GM19238 (cell line): ENCODE results near the gene SLC35F2.
"Not testable (repeated sequence)": the region's sequence is repeated elsewhere in the genome, so short reads cannot be mapped to it uniquely, and the experiment has no call there.

Experiments used
- DNase-seq: peaks from one replicate; pipeline ENCODE4 v3.0.0; 2011; ENCODE audit warnings: low spot score; ENCODE audit not compliant: insufficient read length

Gene SLC35F2, protein sequence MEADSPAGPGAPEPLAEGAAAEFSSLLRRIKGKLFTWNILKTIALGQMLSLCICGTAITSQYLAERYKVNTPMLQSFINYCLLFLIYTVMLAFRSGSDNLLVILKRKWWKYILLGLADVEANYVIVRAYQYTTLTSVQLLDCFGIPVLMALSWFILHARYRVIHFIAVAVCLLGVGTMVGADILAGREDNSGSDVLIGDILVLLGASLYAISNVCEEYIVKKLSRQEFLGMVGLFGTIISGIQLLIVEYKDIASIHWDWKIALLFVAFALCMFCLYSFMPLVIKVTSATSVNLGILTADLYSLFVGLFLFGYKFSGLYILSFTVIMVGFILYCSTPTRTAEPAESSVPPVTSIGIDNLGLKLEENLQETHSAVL

DNA sequence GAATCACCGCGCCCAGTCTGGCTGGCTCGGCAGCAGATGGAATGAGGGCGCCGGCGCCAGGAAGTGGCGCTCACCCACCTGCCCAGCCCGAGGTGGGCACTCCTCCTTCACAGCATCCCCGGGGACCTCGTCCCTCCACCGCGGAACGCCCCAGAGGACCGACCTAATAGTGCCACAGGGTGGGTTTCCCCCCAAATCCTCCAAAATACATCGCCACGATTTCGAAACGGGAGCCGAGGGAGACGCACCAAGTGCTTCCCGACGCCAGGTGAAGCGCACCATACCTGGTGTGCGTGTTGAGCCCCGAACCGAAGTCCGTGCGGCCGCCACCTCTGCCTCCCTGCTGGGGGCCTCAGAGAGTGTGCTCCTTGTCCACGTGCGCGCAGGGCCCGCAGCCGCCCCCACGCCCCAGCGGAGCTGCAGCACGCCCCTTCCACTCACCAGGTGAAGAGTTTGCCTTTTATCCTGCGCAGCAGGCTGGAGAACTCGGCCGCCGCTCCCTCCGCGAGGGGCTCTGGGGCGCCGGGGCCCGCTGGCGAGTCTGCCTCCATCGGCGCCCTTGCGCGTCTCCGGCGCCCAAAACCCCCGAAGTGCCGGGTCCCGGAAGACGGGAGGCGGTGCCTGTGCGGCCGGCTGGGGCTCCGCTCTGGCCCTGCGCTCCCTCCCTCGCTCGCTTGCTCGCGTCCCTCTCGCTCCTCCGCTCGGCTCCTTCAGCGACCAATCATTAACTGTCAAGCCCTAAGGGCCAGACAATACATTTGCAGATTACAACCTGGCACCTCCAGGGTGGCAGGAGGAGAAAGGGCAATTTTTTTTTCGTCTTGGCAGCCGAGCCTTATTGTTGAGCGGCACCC is at the start of gene SLC35F2:
TSS of gene SLC35F2 (minus strand) at position 571 of the 854 bp plus-strand sequence. CDS start at position 551, 20 bp downstream.
- peak; percentile 63 for DNase-seq

DNA sequence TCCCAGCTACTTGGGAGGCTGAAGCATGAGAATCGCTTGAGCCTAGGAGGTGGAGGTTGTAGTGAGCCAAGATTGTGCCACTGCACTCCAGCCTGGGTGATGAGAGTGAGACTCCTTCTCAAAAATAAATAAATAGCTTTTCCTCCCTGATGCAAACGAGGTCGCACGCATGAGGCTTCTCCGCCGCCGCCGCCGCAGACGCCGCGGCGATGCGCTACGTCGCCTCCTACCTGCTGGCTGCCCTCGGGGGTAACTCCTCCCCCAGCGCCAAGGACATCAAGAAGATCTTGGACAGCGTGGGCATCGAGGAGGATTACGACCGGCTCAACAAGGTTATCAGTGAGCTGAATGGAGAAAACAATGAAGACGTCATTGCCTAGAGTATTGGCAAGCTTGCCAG is 49.6 kb upstream of the SLC35F2 start:
- no peak for DNase-seq

DNA sequence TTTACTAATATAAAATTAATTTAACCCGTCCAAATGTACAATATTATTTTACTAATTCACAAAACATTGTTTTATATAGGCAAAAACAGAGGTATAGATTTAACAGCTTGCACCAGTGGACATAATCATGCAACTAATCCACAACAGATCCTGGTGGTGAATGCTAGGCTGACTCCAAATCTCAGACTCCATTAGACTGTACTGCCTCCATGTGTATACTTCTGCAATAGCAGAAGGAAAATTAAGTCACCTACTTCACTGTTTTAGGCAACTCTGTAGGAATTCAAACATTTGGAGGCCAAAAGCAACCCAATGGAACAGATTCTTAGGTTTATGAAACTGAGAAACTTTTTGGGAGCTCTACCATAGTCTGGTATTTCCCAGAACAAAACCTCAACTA is 39.7 kb upstream of the SLC35F2 start:
- no peak for DNase-seq

DNA sequence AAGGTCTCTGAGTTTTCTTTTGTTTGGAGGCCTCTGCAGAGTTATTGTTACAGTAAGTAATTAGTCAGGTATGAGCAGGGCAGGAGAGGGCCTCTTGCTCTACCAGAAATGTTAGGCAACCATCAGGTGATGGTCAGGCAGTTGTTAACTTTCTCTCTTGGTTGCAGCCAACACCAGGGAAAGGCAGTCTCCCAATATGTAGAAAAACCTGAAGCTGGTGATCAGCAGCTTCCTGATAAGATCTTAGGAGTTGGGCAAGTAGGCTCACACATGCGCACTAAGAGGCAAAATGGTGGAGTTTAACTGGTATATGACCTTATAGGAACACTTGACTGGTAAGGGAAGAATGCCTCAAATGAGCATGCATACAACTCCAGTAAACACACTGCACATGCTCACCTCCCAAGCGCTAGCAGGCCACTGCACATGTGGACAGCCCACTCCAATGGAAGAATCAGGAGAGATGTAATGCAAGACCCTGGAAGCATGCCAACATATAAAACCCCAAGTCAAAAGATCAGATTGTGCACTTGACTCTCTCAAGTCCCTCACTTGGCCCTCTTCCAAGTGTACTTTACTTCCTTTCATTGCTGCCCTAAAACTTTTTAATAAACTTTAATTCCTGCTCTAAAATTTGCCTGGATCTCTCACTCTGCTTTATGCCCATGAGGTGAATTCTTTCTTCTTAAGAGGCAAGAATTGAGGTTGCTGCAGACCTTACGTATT is 23.7 kb upstream of the SLC35F2 start:
- DNase-seq, result no peak

DNA sequence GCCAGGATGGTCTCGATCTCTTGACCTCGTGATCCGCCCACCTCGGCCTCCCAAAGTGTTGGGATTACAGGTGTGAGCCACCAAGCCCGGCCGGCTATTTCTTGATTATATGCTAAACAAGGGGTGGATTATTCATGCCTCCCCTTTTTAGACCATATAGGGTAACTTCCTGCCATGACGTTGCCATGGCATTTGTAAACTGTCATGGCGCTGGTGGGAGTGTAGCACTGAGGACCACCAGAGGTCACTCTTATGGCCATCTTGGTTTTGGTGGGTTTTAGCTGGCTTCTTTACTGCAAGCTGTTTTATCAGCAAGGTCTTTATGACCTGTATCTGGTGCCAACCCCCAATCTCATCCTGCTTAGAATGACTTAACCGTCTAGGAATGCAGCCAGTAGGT is 22.9 kb upstream of the SLC35F2 start:
- not testable (repeated sequence) for DNase-seq

DNA sequence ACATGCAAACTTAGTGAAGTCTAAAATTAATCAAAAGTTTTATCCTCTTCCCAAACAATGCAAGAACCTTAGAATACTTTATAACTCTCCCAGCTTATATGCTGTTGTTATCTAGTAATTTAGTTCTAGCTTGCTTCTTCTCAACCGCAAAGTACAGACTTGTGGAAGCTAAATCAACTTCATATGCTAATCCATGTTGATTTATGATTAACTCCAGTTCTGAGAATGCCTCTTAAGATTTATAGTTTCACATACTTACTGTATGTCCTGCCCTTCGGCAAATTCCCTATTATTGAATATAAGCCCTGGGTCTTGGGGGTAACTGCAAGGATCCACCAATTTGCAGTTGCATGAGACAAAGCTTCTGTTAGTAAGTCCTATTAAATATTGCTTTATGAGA is 17.6 kb upstream of the SLC35F2 start:
- no peak for DNase-seq

DNA sequence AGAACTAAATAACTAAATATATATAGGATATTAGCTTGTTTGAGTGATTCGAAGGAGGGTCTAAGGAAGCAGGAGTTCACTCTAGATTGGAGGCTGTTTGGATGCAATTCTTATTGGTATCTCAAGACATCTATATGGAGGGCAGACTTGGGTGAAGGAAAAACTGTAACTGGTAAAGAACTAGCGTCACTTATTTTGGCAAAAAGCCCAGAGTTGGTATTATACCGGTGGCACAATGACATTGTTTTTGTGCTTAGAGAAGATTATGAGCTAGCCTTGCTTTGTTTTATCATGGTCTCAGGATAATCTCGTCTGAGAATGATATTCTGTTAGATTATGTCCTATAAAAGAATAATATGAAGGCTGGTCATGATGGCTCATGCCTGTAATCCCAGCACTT is 6.0 kb upstream of the SLC35F2 start:
- no peak for DNase-seq

DNA sequence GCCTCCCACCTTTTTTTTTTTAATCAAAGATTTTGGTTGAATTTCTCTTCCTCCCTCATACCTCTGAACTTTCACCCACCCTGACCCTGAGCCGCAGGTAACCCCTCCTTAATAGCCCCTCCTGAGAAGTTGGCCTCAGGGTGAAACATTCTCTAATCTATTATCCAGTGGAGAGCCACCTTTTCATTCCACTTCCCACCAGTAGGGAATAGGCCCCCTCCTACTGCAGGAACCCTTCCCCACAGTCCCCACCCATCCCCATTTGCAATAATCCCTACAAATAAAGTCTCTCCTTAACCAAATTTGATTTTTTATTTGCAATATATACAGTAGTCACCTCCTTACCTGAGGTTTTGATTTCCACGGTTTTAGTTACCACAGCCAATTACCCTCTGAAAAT is 2.1 kb upstream of the SLC35F2 start:
- DNase-seq, result no peak

DNA sequence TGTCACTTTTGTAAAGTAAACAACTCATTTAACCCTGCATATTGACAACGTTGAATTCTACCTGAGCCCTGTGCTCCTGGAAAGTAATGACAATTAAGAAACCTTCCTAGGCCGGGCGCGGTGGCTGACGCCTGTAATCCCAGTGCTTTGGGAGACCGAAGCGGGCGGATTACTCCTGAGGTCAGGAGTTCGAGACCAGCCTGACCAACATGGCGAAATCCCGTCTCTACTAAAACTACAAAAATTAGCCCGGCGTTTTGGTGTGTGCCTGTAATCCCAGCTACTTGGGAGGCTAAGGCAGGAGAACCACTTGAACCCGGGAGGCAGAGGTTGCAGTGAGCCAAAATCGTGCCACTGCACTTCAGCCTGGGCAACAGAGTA is 1.6 kb upstream of the SLC35F2 start:
- DNase-seq, result not testable (repeated sequence)

DNA sequence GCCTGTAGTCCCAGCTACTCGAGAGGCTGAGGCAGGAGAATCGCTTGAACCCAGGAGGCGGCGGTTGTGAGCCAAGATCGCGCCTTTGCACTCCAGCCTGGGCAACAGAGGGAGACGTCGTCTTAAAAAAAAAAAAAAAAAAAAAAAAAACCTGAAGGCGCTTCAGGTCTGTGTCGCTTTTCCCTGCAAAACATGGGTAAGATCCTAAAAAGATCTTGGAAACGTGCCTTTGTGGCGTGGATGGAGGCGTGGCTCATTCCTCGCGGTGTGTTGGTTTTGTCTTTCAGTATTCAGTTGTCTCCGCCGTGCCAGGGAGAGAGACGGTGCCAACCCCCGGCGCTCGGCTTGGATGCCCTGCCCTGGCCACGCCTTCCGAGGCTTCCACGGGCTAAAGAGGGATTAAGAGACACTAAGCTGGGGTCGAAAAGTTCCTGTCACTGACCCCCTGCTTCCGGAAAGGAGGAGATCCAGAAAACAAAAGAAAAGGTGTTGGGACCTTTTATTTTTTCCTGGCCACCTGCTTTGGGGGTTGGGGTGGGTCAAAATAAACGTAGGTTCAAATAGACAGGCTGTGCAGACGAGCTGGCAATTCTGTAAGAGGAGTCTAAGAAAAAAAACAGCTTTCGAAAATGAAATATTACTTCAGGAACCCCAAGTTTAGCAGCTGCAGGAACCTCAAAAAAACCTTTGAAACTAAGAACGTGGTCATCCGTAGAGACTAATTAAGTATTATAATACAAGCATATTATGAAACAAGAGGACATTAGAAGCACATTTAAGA is 1.1 kb upstream of the SLC35F2 start:
- DNase-seq, result peak; percentile 17

DNA sequence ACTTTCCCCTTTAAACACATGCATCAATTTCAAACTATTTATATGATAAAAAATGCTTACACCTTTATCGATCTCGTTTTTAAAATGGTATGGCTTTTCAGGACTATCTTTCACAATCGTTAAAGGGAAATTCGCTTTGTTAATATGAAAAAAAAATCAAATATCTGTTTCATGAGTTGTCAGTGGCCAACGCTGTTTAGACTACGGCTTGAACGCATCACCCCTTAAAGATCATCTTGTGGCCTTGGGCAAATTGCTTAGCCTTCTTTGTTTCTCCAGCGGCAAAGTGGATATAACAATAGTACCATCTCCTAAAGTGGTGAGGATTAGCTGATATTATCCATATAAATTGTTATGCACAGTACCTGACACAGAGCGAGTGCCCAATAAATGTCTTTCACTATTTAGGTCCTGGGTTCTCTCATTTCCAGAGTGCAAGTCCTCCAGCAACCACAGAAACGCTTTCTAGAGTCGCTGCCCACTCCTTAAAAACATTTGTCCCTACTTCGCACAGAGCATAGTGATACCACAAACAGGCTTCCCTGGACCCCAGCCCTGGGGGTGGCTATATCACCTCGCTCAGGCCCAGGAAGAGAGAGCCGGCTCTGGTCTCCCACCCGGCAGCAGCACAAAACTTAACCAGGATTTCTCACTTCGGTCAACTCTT is 904 bp downstream of the SLC35F2 start:
- DNase-seq, result no peak

DNA sequence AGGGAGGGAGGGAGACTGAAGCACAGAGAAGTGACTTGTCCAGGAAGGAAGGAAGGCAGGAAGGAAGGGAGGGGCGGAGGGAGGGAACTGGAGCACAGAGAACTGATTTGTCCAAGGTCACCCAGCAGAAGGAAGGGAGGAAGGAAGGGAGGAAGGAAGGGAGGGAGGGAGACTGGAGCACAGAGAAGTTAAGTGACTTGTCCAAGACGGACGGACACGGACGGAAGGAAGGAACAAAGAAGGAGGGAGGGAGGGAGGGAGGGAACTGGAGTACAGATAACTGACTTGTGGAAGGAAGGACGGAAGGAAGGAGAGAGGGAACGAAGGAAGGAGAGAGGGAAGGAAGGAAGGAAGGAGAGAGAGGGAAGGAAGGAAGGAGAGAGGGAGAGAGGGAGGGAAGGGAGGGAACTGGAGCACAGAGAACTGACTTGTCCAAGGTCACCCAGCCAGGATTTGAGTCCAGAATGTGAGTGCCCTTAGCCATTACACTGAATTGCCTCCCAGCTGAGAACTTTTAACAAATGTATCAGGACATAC is 1.5 kb downstream of the SLC35F2 start:
- no peak for DNase-seq

DNA sequence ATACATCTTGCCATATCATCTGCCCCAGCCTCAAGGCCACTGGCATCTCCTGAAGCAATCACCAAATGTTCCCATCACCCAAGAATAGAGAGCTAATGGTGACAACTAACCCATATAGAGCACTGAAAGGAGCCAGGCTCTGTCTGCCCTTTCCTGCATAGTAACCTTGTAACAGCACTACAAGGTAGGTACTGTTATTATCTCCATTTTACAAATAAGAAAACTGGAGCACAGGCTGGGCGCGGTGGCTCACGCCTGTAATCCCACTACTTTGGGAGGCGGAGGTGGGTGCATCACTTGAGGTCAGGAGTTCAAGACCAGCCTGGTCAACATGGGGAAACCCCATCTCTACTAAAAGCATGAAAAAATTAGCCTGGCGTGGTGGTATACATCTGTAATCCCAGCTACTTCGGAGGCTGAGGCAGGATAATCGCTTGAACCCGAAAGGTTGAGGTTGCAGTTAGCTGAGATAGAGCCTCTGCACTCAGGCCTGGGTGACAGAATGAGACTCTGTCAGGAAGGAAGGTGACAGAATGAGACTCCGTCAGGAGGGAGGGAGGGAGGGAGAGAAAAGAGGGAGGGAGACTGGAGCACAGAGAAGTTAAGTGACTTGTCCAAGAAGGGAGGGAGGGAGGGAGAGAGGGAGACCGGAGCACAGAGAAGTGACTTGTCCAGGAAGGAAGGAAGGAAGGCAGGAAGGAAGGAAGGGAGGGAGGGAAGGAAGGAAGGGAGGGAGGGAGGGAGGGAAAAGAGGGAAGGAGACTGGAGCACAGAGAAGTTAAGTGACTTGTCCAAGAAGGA is 2.2 kb downstream of the SLC35F2 start:
- no peak for DNase-seq

DNA sequence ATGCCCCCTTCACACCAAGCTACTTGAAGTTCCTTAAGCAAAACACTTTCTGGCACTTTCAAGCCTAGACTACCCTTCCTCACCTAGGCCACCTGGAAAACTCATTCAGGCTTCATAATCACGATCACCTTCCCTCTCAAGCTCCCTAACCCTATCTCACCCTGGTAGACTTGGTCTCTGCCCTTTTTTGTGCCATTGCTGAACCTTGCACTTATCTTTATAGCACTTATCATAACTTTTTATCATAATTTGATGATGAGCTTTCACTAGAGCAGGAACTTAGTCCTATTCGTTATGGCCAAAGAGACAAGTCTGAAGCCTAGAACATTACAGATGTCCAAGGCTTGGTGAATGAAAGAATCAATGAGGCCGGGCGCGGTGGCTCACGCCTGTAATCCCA is 5.5 kb downstream of the SLC35F2 start:
- no peak for DNase-seq

DNA sequence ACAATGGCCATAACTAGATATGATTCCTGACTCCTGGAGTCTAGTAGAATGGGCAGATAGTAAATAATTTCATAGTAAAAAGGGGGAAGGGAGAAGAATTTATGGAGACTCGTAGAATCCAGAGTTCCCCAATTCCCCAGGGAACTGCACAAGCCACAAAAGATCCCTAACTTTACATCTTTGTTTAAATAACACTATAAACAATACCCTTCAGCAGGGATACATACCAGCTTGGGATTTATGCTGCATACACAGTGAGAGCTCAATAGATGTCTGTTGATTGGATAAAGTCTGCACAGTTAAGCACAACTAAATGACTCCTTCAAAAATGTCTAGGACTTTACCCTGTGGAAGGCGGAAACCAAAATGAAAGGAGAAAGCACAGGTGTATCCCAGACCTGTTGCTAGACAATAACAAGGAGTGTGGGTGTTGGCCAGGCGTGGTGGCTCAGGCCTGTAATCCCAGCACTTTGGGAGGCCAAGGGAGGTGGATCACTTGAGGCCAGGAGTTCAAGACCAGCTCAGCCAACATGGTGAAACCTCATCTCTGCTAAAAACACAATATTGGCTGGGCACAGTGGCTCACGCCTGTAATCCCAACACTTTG is 6.8 kb downstream of the SLC35F2 start:
- no peak for DNase-seq

DNA sequence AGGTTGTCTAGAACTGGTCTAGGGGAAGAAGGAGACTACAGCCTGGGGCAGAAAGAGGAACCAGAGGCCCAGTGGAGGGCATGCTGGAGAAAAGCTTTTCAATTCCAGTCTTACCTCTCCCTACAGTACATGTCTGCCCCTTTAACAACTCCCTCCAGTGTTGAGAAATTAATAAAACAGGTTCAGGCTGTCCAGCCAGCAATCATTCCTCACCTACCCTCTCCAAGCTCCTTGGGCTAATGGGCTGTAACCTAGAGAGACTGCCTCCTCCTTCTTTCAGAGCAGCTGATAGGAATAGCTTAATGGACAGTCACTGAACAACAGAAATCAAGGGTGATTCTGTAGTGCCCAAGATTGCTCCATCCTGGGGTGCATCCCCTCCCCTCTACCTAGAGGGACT is 8.8 kb downstream of the SLC35F2 start:
- no peak for DNase-seq

DNA sequence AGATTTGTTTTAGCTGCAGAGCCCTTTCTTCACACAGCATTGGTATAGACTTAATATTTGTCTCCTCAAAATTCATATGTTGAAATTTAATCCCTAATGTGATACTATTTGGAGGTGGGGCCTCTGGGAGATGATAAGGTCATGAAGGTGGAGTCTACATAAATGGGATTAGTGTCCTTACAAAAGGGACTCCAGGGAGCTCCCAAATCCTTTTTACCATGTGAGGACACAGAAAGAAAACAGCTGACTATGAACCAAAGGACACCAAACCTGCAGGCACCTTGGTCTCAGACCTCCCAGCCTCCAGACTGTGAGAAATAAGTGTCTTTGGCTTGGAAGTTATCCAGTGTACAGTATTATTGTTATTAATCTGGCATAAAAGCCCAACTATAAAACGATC is 10.2 kb downstream of the SLC35F2 start:
- DNase-seq, result no peak

DNA sequence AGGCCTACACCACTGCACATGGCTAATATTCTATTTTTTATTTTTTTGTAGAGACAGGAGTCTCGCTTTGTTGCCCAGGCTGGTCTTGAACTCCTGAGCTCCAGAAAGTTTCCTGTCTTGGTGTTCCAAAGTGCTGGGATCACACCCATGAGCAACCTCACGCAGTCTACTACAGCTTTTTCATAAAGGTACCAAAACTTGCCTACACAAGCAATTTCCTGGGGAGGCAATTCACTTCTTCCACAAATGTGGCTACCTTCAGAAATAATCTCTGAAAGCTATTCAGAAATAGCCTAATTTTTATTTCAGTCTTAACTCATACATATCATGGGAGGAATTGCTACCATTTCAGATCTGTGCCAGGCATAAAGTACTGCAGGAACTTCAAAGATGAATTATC is 11.4 kb downstream of the SLC35F2 start:
- no peak for DNase-seq

DNA sequence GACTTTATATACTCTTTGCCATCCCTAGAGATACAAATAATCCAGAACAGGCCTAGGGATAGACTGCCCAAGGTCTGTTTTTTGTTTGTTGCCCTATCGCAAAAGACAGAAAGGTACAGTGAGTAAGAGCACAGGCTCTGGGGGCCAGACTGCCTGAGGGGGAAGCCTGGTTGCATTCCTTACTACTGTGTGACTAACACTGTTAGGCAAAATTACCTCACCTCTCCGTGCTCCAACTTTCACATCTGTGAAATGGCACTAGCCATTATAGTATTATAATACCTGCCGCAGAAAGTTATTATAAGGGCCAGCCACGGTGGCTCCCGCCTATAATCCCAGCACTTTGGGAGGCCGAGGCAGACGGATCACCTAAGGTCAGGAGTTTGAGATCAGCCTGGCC is 14.5 kb downstream of the SLC35F2 start:
- no peak for DNase-seq
